Measurements from ENCODE around the gene BAIAP3. TPM values are rescaled to one million over a fixed set of nuclear protein-coding genes. Genes with fewer than 3 reads are reported as not detected.

BAIAP3 gene
- total RNA-seq, 1 experiment from 2014 or later = 6.8 TPM

GRCh38 chr16:1375298-1375640, 41.8 kb downstream of the BAIAP3 start:
- H3K56ac ChIP-seq (ENCODE audit: insufficient read length, low read depth, low read length) = no peak overlapping the region
- no peak overlapping the region for H4K91ac ChIP-seq (ENCODE audit: insufficient read length, low read depth, low read length)
- no peak overlapping the region for H3K4ac ChIP-seq (ENCODE audit: low read depth, low read length)
- TF ChIP-seq CTCF (conservative IDR thresholded peaks at IDR 0.05) = no peak
- no peak overlapping the region for H2AFZ ChIP-seq (ENCODE audit: low read length)
- no peak overlapping the region for H2BK120ac ChIP-seq (ENCODE audit: low read depth, low read length, poor library complexity, severe bottlenecking)
- H4K8ac ChIP-seq (replicated peaks; ENCODE audit: insufficient read length, low read depth, low read length) = no peak overlapping the region
- no peaks in the 10 kb centered on the region for H4K20me1 ChIP-seq (ENCODE audit: control insufficient read depth, insufficient read depth, insufficient read length)
- H3K14ac ChIP-seq (ENCODE audit: insufficient read depth, low read length) = no peak overlapping the region
- no peak overlapping the region for H2AK5ac ChIP-seq (ENCODE audit: insufficient read length, low read length)
- H2BK20ac ChIP-seq (ENCODE audit: low read depth, low read length, poor library complexity, severe bottlenecking) = no peak overlapping the region
- H3K79me2 ChIP-seq (ENCODE audit: insufficient read depth, low read length) = peaks cover 3% of the 10 kb centered on the region; the same call in 1 of the 2 replicates
- H3K9me3 Mint-ChIP-seq = no peaks in the 10 kb centered on the region; a peak in 1 of 5 replicates
- no peak overlapping the region for H2BK15ac ChIP-seq (ENCODE audit: low read depth, low read length)
- H3K27me3 Mint-ChIP-seq (ENCODE audit: low read depth) = no peaks in the 10 kb centered on the region; the same call in 1 of the 2 replicates
- no peak overlapping the region for H3K18ac ChIP-seq (ENCODE audit: insufficient read length, low read depth, low read length)
- no peaks in the 10 kb centered on the region for H3K9me3 ChIP-seq (ENCODE audit: control insufficient read depth, low read depth, low read length)
- H3K36me3 Mint-ChIP-seq (ENCODE audit: insufficient read depth in 1 of 3, low read depth in 3 of 3) = peaks cover 3 to 10% (median 6%) of the 10 kb centered on the region in 3 experiments; a peak in 5 of 7 replicates
- H3K9ac ChIP-seq (ENCODE audit: extremely low read depth, insufficient read length, low read length) = no peak overlapping the region
- H3K27me3 ChIP-seq (ENCODE audit: insufficient read depth, low read length) = no peaks in the 10 kb centered on the region
- H2BK12ac ChIP-seq (ENCODE audit: insufficient read length, low read depth, low read length) = no peak overlapping the region
- H3K27ac Mint-ChIP-seq = no peak overlapping the region
- H3K4me1 Mint-ChIP-seq = peaks cover 17 to 18% of the 10 kb centered on the region in 2 experiments
- no peak overlapping the region for H3K4me2 ChIP-seq (ENCODE audit: insufficient read depth, insufficient read length, low read length)
- H3K79me1 ChIP-seq (ENCODE audit: insufficient read depth, low read depth, low read length, poor library complexity, severe bottlenecking) = peaks cover 5% of the 10 kb centered on the region
- no CpG with 5 or more reads among the region's 24 CpGs for WGBS (ENCODE audit: extremely low coverage, insufficient read length, low lambda C conversion rate)
- H3K4me3 Mint-ChIP-seq = no peak overlapping the region
- no peak overlapping the region for H2BK5ac ChIP-seq (ENCODE audit: insufficient read length, low read length)
- H3K27ac ChIP-seq (ENCODE audit: insufficient read length, low read depth, low read length) = no peak overlapping the region
- H3K23ac ChIP-seq (ENCODE audit: insufficient read length, low read depth, low read length) = no peak overlapping the region
- no peaks in the 10 kb centered on the region for H3K4me1 ChIP-seq (ENCODE audit: insufficient read depth, low read length)
- no peak for DNase-seq
- H3T11ph ChIP-seq (ENCODE audit: low read length) = no peak overlapping the region
- H3K23me2 ChIP-seq (ENCODE audit: insufficient read length, low read depth, low read length, poor library complexity, severe bottlenecking) = peaks cover 20% of the 10 kb centered on the region
- no peak overlapping the region for H4K5ac ChIP-seq (ENCODE audit: insufficient read length, low read depth, low read length)

Data from H9 (cell line).